Activated CD8-positive, alpha-beta T cell treated with anti-CD3 and anti-CD28 coated beads for 36 hours (primary cell): Measurements from ENCODE around the gene EEF2. TPM values are rescaled to one million over a fixed set of nuclear protein-coding genes. Genes with fewer than 3 reads are reported as not detected.
"Not testable (repeated sequence)": the region's sequence is repeated elsewhere in the genome, so short reads cannot be mapped to it uniquely, and the experiment has no call there.

ENCODE experiments used
- ATAC-seq: fragments of 200-7000 bp; cut with Tn5 transposase; one replicate; pipeline ENCODE4 v1.10.0; 2021; ENCODE audit warnings: mild to moderate bottlenecking, moderate library complexity
- CTCF ChIA-PET: fragments of 350-600 bp; sonication (Branson Sonifier 250); formaldehyde crosslinking; loops from one replicate; lab custom pipeline; 2021; ENCODE audit warnings: antibody characterized with exemption; lab: Charles Lee
- POLR2A ChIA-PET: fragments of 350-600 bp; sonication (Branson Sonifier 250); formaldehyde crosslinking; loops from one replicate; lab custom pipeline; 2021; ENCODE audit warnings: antibody characterized with exemption; lab: Charles Lee
- DNase-seq: peaks from one replicate; pipeline ENCODE4 v3.0.0-alpha.2; 2020
- H3K27ac Mint-ChIP-seq: one replicate; pipeline ENCODE4 v1.8.0; 2021; ENCODE audit warnings: mild to moderate bottlenecking, mixed read lengths
- H3K27me3 Mint-ChIP-seq: one replicate; pipeline ENCODE4 v1.8.0; 2021; ENCODE audit warnings: mixed read lengths
- H3K36me3 Mint-ChIP-seq: one replicate; pipeline ENCODE4 v1.8.0; 2021; ENCODE audit warnings: low read depth, mixed read lengths
- H3K4me1 Mint-ChIP-seq: one replicate; pipeline ENCODE4 v1.8.0; 2021; ENCODE audit warnings: low read depth, mixed read lengths
- H3K4me3 Mint-ChIP-seq: one replicate; pipeline ENCODE4 v1.8.0; 2021; ENCODE audit warnings: mild to moderate bottlenecking, moderate library complexity, mixed read lengths
- H3K9me3 Mint-ChIP-seq: one replicate; pipeline ENCODE4 v1.8.0; 2021; ENCODE audit warnings: mixed read lengths
- intact Hi-C: fragments of 100-400 bp; cut with micrococcal nuclease; formaldehyde crosslinking; loops from one replicate; pipeline ENCODE4 v1.10.0; 2022
- total RNA-seq, 2 experiments: library from RNA; stranded (reverse); gene quantifications; one replicate each; pipeline ENCODE4 v1.2.3, GENCODE V29; 2021
- TF ChIP-seq, protein P1 (sequence below): fragments of 200-600 bp; IDR thresholded peaks from one replicate; pipeline ENCODE4 v1.8.0; 2022; ENCODE audit warnings: antibody characterized with exemption, mild to moderate bottlenecking

The EEF2 gene
- total RNA-seq, 2 experiments from 2014 or later = 3,533 to 3,625 TPM

DNA sequence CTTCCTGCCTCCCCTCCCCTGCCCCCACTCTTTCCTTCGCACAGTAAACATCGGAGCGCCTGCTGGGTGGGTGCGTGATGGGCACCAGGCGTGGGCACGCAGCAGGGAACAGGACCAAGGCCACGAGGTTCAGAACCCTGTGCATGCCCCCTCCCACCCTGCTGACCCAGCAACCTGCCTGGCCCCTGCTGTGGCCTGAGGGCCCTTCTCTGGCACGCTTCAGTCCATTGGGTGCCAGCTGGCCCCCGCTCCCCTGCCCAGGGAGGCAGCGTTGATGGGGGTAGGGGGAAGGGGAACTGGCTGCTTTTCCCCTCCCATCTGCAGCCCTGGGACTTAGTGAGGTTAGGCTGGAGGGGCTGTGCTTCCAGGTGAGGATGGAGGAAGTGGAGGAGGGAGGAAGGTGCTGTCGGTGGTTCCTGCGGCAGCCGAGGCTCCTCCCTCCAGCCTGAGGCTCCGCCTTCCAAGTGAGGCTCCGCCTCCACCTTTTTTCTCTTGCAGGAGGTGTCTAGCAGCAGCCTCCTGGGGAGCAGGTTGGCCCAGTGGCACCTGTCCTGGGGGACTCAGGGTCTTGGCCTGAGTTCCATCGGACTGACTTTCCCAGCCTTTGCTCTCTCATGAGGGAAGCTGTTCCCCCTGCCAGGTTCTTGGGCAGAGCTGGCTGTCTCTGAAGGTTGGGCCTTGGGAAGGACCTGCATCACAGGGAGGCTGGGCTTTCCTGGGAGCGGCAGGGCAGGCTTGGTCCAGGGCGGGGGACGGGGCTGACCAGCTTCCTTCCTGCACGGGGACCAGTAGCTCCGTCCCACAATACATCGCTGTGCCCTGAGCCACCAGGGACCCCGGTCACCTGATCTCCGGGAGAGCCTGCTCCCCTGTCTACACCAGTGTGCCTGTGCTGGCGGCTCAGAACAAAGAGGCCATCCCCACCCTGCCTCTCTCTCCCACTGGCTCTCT lies 29.6 kb upstream of the EEF2 start:
- Mint-ChIP-seq H3K27ac (no peak overlapping the region), H3K27me3 (no peaks in the 10 kb centered on the region)
- CTCF ChIA-PET = no interaction called here

DNA sequence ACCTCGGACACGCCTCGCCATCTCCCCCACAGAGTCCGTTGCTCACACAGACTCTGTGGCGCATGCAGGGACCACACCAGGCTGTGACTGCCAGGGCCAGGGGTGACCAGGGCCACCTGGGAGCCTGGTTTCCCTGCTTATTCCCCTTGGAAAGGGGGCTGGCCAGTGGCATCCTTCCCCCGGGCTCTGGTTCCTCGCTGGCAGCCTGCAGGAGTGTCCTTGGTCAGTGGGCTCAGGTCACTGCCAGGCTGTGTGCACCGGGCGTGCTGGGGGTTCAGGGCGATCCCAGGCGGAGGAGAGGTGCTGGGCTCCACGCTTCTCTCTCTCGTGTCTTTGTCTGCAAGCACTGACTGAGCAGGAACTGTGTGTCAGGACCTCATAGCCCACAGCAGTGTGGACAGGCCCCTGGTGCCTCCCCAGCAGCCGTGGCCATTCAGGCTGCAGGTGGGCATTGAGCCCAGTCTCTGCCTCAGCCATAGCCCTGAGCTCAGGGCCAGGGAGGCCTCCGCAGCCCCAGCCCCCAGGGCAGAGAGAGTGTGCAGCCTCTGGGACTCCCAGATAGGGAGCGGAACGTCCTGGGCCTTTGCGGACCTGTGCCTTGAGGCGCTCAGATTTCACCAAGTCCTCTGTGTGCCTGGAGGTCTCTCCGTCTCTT lies 28.8 kb upstream of the EEF2 start:
- H3K4me1 Mint-ChIP-seq = peaks cover 27% of the 10 kb centered on the region
- H3K27me3 Mint-ChIP-seq = no peaks in the 10 kb centered on the region
- intact Hi-C loops = no loop called here
- H3K27ac Mint-ChIP-seq = no peak overlapping the region
- TF ChIP-seq, protein P1, sequence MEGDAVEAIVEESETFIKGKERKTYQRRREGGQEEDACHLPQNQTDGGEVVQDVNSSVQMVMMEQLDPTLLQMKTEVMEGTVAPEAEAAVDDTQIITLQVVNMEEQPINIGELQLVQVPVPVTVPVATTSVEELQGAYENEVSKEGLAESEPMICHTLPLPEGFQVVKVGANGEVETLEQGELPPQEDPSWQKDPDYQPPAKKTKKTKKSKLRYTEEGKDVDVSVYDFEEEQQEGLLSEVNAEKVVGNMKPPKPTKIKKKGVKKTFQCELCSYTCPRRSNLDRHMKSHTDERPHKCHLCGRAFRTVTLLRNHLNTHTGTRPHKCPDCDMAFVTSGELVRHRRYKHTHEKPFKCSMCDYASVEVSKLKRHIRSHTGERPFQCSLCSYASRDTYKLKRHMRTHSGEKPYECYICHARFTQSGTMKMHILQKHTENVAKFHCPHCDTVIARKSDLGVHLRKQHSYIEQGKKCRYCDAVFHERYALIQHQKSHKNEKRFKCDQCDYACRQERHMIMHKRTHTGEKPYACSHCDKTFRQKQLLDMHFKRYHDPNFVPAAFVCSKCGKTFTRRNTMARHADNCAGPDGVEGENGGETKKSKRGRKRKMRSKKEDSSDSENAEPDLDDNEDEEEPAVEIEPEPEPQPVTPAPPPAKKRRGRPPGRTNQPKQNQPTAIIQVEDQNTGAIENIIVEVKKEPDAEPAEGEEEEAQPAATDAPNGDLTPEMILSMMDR = no peak
- no peak overlapping the region for H3K4me3 Mint-ChIP-seq
- ChIA-PET POLR2A (interaction anchor here (0.6 kb wide), 1 partner anchor 21 kb away, joined by 3 read pairs; no protein-coding TSS in a partner anchor), CTCF (no interaction called here)
- ATAC-seq (no peak), DNase-seq (no peak)
- H3K9me3 Mint-ChIP-seq = no peaks in the 10 kb centered on the region
- no peaks in the 10 kb centered on the region for H3K36me3 Mint-ChIP-seq

More for the DNA sequence above, 29.6 kb upstream of the EEF2 start:
- POLR2A ChIA-PET = interaction anchor here (0.6 kb wide), 1 partner anchor 22 kb away, joined by 3 read pairs; no protein-coding TSS in a partner anchor
- DNase-seq (peak; percentile 50), ATAC-seq (peak; percentile 80)
- H3K4me3 Mint-ChIP-seq = no peak overlapping the region
- H3K9me3 Mint-ChIP-seq = no peaks in the 10 kb centered on the region
- intact Hi-C loops = no loop called here
- H3K36me3 Mint-ChIP-seq = no peaks in the 10 kb centered on the region
- peaks cover 19% of the 10 kb centered on the region for H3K4me1 Mint-ChIP-seq
- TF ChIP-seq, protein P1 = no peak

DNA sequence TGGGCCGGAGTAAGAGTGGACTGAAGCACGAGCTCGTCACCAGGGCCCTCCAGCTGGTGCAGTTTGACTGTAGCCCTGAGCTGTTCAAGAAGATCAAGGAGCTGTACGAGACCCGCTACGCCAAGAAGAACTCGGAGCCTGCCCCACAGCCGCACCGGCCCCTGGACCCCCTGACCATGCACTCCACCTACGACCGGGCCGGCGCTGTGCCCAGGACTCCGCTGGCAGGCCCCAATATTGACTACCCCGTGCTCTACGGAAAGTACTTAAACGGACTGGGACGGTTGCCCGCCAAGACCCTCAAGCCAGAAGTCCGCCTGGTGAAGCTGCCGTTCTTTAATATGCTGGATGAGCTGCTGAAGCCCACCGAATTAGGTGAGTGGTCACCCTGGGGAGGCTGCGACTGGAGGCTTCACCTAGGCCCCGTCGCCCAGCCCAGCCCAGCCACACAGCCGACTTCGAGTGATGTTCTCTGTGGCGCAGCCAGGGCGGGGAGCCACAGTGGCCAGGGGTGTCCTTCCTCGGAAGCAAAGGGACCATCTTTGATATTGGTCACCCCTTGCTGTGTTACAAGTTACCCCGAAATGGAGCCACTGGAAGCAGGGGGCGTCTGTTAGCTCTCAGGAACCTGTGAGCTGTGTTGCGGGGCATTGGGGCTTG lies 27.8 kb upstream of the EEF2 start:
- CTCF ChIA-PET = no interaction called here
- no peaks in the 10 kb centered on the region for H3K9me3 Mint-ChIP-seq

DNA sequence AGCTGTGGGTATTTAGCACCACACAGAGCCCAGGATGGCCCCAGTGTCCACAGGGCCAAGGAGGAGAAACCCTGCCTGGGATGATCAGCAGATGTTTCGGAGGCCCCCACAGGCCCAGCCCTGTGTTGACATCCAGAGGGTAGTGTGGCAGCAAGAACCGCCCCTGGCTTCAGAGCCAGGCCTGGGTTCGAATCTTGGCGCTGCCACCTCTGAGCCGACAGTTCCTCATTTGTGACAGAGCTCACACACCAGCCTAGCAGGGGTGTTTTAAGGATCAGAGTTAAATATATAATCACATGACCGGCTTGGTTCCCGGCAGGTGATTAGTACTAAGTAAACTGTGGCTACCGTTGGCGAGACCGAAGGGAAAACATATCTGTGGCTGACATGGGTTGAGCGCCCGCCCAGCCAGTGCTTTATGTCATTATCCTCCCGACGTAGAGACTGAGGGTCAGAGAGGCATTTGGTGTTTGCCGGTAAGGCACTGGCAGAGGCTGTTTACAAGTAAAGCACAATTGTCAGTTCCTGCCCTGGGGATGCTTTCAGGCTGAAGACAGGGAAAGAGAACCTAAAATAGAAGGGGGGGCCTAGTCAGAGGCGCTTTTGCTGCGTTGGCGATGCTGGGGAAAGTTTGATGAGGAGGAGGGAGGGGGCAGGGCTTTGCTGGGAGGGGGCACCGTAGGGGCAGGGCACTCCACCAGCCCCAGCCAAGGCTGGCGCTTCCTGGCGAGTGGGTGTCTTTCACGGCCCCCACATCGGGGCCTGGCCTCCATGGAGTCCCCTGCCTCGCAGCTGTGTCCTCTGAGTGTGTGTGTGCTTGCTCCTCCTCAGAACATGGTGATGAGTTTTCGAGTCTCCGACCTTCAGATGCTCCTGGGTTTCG lies 27.1 kb upstream of the EEF2 start:
- no peaks in the 10 kb centered on the region for H3K9me3 Mint-ChIP-seq
- ATAC-seq (no peak), DNase-seq (no peak)
- CTCF ChIA-PET = interaction anchor here (1.2 kb wide), 1 partner anchor 128 kb away, joined by 3 read pairs; no protein-coding TSS in a partner anchor
- no peak overlapping the region for H3K27ac Mint-ChIP-seq
- TF ChIP-seq, protein P1 = no peak
- intact Hi-C loops = no loop called here
- no peaks in the 10 kb centered on the region for H3K36me3 Mint-ChIP-seq
- H3K27me3 Mint-ChIP-seq = no peaks in the 10 kb centered on the region
- POLR2A ChIA-PET = interaction anchor here (1.2 kb wide), 1 partner anchor 10 kb away, joined by 3 read pairs; no protein-coding TSS in a partner anchor
- H3K4me1 Mint-ChIP-seq = peaks cover 34% of the 10 kb centered on the region
- H3K4me3 Mint-ChIP-seq = no peak overlapping the region

More for the DNA sequence above, 27.8 kb upstream of the EEF2 start:
- ATAC-seq (no peak), DNase-seq (no peak)
- Mint-ChIP-seq H3K4me1 (peaks cover 34% of the 10 kb centered on the region), H3K27ac (no peak overlapping the region), H3K36me3 (no peaks in the 10 kb centered on the region), H3K4me3 (no peak overlapping the region), H3K27me3 (no peaks in the 10 kb centered on the region)
- intact Hi-C loops = no loop called here
- POLR2A ChIA-PET = no interaction called here
- TF ChIP-seq, protein P1 = no peak

DNA sequence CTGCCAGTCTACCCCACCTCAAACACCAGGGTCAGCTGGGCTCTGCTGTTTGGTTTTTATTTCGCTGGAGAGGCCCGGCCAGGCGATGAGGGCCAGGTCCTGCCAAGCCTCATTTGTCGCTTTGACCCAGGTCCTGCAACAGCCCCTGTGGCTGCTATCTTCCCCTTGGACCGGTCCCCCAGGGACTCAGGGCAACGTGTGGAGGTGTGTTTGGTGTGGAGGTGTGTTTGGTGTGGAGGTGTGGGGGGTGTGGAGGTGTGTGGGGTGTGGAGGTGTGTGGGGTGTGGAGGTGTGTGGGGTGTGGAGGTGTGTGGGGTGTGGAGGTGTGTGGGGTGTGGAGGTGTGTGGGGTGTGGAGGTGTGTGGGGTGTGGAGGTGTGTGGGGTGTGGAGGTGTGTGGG lies 26.2 kb upstream of the EEF2 start:
- H3K4me3 Mint-ChIP-seq, H3K27ac Mint-ChIP-seq, H3K27me3 Mint-ChIP-seq, DNase-seq, H3K9me3 Mint-ChIP-seq, ATAC-seq, intact Hi-C loops, H3K36me3 Mint-ChIP-seq: not testable (repeated sequence)
- ChIA-PET POLR2A (interaction anchor here (1.2 to 1.7 kb wide), 2 partner anchors 11 to 219 kb away, joined by 3 read pairs; no protein-coding TSS in a partner anchor), CTCF (interaction anchor here (1.2 kb wide), 1 partner anchor 129 kb away, joined by 3 read pairs; no protein-coding TSS in a partner anchor)
- peaks cover 34% of the 10 kb centered on the region for H3K4me1 Mint-ChIP-seq
